Measurements from ENCODE around the gene SDK1. TPM values are rescaled to one million over a fixed set of nuclear protein-coding genes. Genes with fewer than 3 reads are reported as not detected.

The SDK1 gene
- total RNA-seq, 4 donors from 2014 or later = 1.2 to 1.8 (median 1.5) TPM

DNA sequence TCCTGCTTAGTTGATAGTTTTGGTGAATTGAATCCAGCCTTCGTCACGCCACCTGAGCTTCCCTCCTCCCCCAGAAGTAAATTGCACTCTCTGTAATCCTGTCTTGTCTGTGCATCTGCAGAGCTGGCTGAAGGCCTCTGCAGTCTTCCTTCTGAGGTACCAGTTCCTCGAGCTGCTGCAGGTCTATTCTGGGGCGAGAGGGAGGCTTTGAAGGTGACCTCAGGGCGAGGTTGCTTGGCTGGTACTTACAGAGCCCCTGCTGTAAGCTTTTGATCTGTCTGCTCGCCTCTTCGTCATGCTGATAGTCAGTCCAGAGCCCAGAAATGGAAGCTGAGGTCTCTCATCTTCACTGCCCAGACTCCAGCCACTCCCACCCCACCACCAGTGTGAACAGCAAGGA, 867.5 kb downstream of the SDK1 start:
- Histone ChIP-seq H3K36me3 (no peaks in the 10 kb centered on the region), H3K27me3 (no peaks in the 10 kb centered on the region), H3K4me1 (no peaks in the 10 kb centered on the region), H3K9me3 (no peaks in the 10 kb centered on the region), H3K27ac (no peak overlapping the region), H3K4me3 (no peak overlapping the region)
- TF ChIP-seq POLR2A (IDR thresholded peaks at IDR 0.05) = no peak
- TF ChIP-seq, protein P1, sequence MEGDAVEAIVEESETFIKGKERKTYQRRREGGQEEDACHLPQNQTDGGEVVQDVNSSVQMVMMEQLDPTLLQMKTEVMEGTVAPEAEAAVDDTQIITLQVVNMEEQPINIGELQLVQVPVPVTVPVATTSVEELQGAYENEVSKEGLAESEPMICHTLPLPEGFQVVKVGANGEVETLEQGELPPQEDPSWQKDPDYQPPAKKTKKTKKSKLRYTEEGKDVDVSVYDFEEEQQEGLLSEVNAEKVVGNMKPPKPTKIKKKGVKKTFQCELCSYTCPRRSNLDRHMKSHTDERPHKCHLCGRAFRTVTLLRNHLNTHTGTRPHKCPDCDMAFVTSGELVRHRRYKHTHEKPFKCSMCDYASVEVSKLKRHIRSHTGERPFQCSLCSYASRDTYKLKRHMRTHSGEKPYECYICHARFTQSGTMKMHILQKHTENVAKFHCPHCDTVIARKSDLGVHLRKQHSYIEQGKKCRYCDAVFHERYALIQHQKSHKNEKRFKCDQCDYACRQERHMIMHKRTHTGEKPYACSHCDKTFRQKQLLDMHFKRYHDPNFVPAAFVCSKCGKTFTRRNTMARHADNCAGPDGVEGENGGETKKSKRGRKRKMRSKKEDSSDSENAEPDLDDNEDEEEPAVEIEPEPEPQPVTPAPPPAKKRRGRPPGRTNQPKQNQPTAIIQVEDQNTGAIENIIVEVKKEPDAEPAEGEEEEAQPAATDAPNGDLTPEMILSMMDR (IDR thresholded peaks at IDR 0.05 in 4 of 5, conservative IDR thresholded peaks at IDR 0.05 in 1 of 5) = no peak
- intact Hi-C loops (cut with DNase I; ENCODE audit: low total_unique reads) (no loop called here), in situ Hi-C loops (cut with MboI; ENCODE audit: low sequenced_read_pairs in 4 of 4) (no loop called here)
- no peak for ATAC-seq
- DNase-seq = no peak

DNA sequence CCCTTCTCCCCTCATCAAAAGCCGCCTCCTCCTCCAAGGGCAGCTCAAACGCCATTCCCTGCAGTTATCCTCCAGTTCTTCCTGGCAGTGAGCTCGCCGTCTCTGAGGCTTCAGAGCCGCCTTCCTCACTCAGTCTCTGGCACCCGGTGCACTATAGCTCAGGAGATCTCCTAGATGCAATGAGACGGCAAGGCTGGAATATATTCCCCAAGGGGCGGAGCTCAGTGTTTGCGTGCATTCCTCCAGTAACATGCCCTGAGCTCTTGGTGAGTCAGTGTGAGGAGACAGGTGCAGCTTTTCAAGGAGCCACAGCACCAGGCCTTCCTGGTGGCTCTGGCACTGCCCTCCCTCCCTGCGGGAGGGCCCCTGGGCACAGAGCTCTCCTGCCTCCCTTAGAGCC, 868.4 kb downstream of the SDK1 start:
- H3K4me1 ChIP-seq = no peaks in the 10 kb centered on the region
- DNase-seq = no peak
- H3K4me3 ChIP-seq = no peak overlapping the region
- in situ Hi-C loops (cut with MboI; ENCODE audit: low sequenced_read_pairs in 4 of 4) (no loop called here), intact Hi-C loops (cut with DNase I; ENCODE audit: low total_unique reads) (no loop called here)
- H3K27ac ChIP-seq = no peak overlapping the region
- H3K36me3 ChIP-seq = no peaks in the 10 kb centered on the region
- TF ChIP-seq, protein P1 (IDR thresholded peaks at IDR 0.05 in 4 of 5, conservative IDR thresholded peaks at IDR 0.05 in 1 of 5) = no peak
- no peak for TF ChIP-seq POLR2A (IDR thresholded peaks at IDR 0.05)
- ATAC-seq = no peak
- no peaks in the 10 kb centered on the region for H3K27me3 ChIP-seq
- H3K9me3 ChIP-seq = no peaks in the 10 kb centered on the region

DNA sequence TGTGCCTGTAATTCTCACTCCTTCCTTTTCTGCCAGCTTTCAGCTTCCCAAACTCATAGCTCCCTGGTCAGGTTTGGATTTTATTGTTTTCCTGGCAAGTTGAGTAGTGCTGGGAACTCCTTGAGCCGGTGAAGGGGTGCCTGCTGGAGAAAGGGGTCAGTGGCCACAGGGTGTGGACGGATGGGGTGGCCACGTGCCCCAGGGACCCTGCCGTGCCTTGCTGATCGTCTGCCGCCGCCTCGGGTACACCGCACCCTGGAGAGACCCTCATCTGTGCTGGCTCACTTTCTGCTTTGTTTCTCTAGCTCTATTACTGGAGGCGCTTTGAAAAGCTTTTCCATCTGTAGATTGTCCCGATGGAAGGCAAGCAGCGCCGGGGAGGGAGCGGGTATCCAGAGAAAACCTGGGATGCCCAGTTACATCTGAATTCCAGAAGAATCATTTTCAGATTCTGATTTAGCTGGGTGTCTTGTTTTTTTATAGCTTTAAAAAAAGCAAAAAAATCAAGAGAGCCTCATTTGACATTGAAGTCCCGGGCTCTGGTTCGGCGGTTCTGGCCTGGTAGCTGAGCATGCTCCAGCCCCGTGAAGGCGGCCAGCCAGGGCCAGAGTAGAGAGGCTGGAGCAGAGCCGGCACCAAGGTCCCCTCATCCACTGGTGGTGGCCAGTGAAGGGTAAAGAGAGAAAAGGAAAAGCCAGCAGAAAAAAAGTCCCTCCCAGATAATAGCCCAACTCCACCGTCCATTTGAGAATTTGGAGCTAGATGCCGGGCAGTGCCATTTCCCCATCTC, 870.1 kb downstream of the SDK1 start:
- intact Hi-C loops (cut with DNase I; ENCODE audit: low total_unique reads) = no loop called here
- H3K27ac ChIP-seq = no peak overlapping the region
- in situ Hi-C loops (cut with MboI; ENCODE audit: low sequenced_read_pairs in 4 of 4) = no loop called here
- TF ChIP-seq POLR2A (IDR thresholded peaks at IDR 0.05) = no peak
- TF ChIP-seq, protein P1 (IDR thresholded peaks at IDR 0.05 in 4 of 5, conservative IDR thresholded peaks at IDR 0.05 in 1 of 5) = no peak
- no peaks in the 10 kb centered on the region for H3K36me3 ChIP-seq
- H3K4me1 ChIP-seq = no peaks in the 10 kb centered on the region
- no peaks in the 10 kb centered on the region for H3K27me3 ChIP-seq
- ATAC-seq (no peak), DNase-seq (no peak)
- no peak overlapping the region for H3K4me3 ChIP-seq
- H3K9me3 ChIP-seq = no peaks in the 10 kb centered on the region

DNA sequence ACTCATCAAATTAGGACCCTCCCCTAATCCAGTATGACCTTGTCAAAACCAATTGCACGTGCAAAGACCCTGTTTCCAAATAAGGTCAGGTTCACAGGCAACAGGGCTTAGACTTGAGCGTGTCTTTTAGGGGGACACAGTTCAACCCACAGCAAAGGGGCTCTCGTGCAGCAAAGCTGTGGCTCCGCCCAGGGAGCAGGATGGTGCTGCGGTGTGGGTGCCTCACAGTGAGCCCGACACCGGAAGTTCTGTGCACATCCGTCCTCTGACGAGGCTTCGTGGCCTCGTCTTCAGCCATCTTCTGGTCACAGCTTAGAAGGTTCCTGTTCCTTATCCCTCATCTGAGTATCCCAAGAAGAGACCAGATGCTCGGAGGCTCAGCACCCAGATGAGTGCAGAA, 871.8 kb downstream of the SDK1 start:
- Histone ChIP-seq H3K36me3 (no peaks in the 10 kb centered on the region), H3K9me3 (no peaks in the 10 kb centered on the region), H3K27ac (no peak overlapping the region), H3K4me3 (no peak overlapping the region), H3K27me3 (no peaks in the 10 kb centered on the region), H3K4me1 (no peaks in the 10 kb centered on the region)
- intact Hi-C loops (cut with DNase I; ENCODE audit: low total_unique reads) (no loop called here), in situ Hi-C loops (cut with MboI; ENCODE audit: low sequenced_read_pairs in 4 of 4) (no loop called here)
- no peak for DNase-seq
- no peak for TF ChIP-seq POLR2A (IDR thresholded peaks at IDR 0.05)
- TF ChIP-seq, protein P1 (IDR thresholded peaks at IDR 0.05 in 4 of 5, conservative IDR thresholded peaks at IDR 0.05 in 1 of 5) = no peak
- no peak for ATAC-seq

DNA sequence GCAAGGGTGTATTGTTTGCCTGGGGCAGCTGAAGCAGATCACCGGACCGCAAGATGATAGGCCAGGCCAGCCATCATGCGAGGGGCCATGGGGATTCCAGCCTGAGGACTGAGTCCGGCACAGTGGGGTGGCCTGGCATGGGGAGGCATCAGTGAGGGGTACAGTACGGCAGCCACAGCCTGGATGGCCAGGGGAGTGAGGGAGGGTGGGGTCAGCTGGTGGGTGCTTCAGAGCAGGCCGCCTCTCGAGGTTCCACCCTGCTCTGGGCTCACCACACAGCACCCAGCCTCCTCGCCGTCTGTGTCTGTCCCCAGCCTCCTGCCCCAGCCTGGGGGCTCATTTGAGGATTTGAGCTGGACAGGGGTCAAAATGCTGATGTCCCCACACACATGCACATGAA, 872.6 kb downstream of the SDK1 start:
- intact Hi-C loops (cut with DNase I; ENCODE audit: low total_unique reads) = no loop called here
- no peak for ATAC-seq

More for the DNA sequence above, 872.6 kb downstream of the SDK1 start:
- Histone ChIP-seq H3K27me3 (no peaks in the 10 kb centered on the region), H3K4me1 (no peaks in the 10 kb centered on the region), H3K9me3 (no peaks in the 10 kb centered on the region), H3K4me3 (no peak overlapping the region), H3K36me3 (no peaks in the 10 kb centered on the region), H3K27ac (no peak overlapping the region)
- in situ Hi-C loops (cut with MboI; ENCODE audit: low sequenced_read_pairs in 4 of 4) = no loop called here
- no peak for TF ChIP-seq POLR2A (IDR thresholded peaks at IDR 0.05)
- no peak for DNase-seq
